ENCODE results near the gene SLC25A33.
A peak's percentile ranks its signal among the peaks of the same experiment; 100 is the strongest.

- TF ChIP-seq CTCF (IDR thresholded peaks at IDR 0.05 in 4 of 5, conservative IDR thresholded peaks at IDR 0.05 in 1 of 5): peak in 4 of 5 experiments; percentile 13 to 42 (median 32)
- TF ChIP-seq POLR2A (IDR thresholded peaks at IDR 0.05): no peak
Observed at GRCh38 chr1:9573723-9574122, 34.5 kb downstream of the SLC25A33 start.
